HL-60 (cell line): Measurements from ENCODE around the gene SREK1IP1.

Source experiments
- DNase-seq, 2 experiments: peaks; one replicate each; pipeline ENCODE4 v3.0.0-alpha.2; 2010 to 2020; ENCODE audit warnings: low read depth in 1 of 2, low spot score in 1 of 2
- H3K27ac ChIP-seq: fragments of 250-450 bp; sonication (Bioruptor Pico); replicated peaks from 2 replicates; pipeline ENCODE4 v1.5.1; 2020; ENCODE audit warnings: mild to moderate bottlenecking, moderate library complexity
- H3K27me3 ChIP-seq: fragments of 250-450 bp; sonication (Bioruptor Pico); 2 replicates; pipeline ENCODE4 v1.5.1; 2021; ENCODE audit warnings: mild to moderate bottlenecking, moderate library complexity; ENCODE audit not compliant: insufficient read depth, poor library complexity, severe bottlenecking
- H3K4me3 ChIP-seq: replicated peaks from 2 replicates; pipeline ENCODE4 v1.5.1; 2011; ENCODE audit warnings: mild to moderate bottlenecking, control low read depth, low read length; ENCODE audit not compliant: insufficient read depth
- CTCF ChIP-seq: IDR thresholded peaks from one replicate; pipeline ENCODE4 v1.5.1; 2011; ENCODE audit warnings: low read length, control low read depth, inconsistent platforms; ENCODE audit not compliant: insufficient read depth
- GABPA ChIP-seq: IDR thresholded peaks from 2 replicates; pipeline ENCODE4 v1.6.1; 2012; ENCODE audit warnings: low read depth
- POLR2AphosphoS5 ChIP-seq: IDR thresholded peaks from 2 replicates; pipeline ENCODE4 v1.6.1; 2012; ENCODE audit warnings: low read depth
- REST ChIP-seq: IDR thresholded peaks from 2 replicates; pipeline ENCODE4 v1.6.1; 2012; ENCODE audit warnings: low read depth; ENCODE audit not compliant: insufficient replicate concordance
- SPI1 ChIP-seq: IDR thresholded peaks from 2 replicates; pipeline ENCODE4 v1.6.1; 2012; ENCODE audit warnings: low read depth, mild to moderate bottlenecking, borderline replicate concordance

SREK1IP1 gene

GRCh38 chr5:64790210-64790609 is 21.7 kb upstream of the SREK1IP1 start:
- no peak for TF ChIP-seq POLR2AphosphoS5
- TF ChIP-seq GABPA = no peak
- no peak for TF ChIP-seq SPI1
- TF ChIP-seq CTCF = no peak
- TF ChIP-seq REST = no peak
- no peaks in the 10 kb centered on the region for H3K27me3 ChIP-seq

GRCh38 chr5:64789457-64789856 is 21.0 kb upstream of the SREK1IP1 start:
- TF ChIP-seq REST = no peak
- no peak for TF ChIP-seq GABPA
- TF ChIP-seq CTCF = no peak
- no peak for TF ChIP-seq POLR2AphosphoS5
- no peak for TF ChIP-seq SPI1
- Histone ChIP-seq H3K27ac (no peak overlapping the region), H3K27me3 (no peaks in the 10 kb centered on the region), H3K4me3 (no peak overlapping the region)
- DNase-seq = no peak

More at GRCh38 chr5:64790210-64790609, 21.7 kb upstream of the SREK1IP1 start:
- DNase-seq = no peak
- no peak overlapping the region for H3K27ac ChIP-seq
- H3K4me3 ChIP-seq = no peak overlapping the region

GRCh38 chr5:64788156-64788555 is 19.7 kb upstream of the SREK1IP1 start:
- Histone ChIP-seq H3K4me3 (no peak overlapping the region), H3K27ac (no peak overlapping the region)
- no peak for DNase-seq

More at GRCh38 chr5:64788156-64788555, 19.7 kb upstream of the SREK1IP1 start:
- TF ChIP-seq REST = no peak
- no peak for TF ChIP-seq SPI1
- no peak for TF ChIP-seq GABPA
- no peak for TF ChIP-seq CTCF
- no peaks in the 10 kb centered on the region for H3K27me3 ChIP-seq
